MM.1S (cell line): ENCODE results near the gene TMEM178B.

Experiments used
- EZH2 ChIP-seq: fragments of 300-600 bp; sonication (generic); optimal IDR thresholded peaks from 2 replicates; pipeline ENCODE3; 2017; ENCODE audit warnings: low read depth, mild to moderate bottlenecking, antibody characterized with exemption, low read length, mixed read lengths
- EZH2phosphoT487 ChIP-seq: fragments of 300-600 bp; sonication (generic); IDR thresholded peaks from 2 replicates; pipeline ENCODE4 v1.6.1; 2018; ENCODE audit warnings: antibody characterized with exemption, low read length
- TF ChIP-seq, protein P1 (sequence below): fragments of 300-600 bp; sonication (generic); IDR thresholded peaks from 2 replicates; pipeline ENCODE4 v1.5.1; 2016; ENCODE audit warnings: antibody characterized with exemption, low read length, mixed read lengths

DNA sequence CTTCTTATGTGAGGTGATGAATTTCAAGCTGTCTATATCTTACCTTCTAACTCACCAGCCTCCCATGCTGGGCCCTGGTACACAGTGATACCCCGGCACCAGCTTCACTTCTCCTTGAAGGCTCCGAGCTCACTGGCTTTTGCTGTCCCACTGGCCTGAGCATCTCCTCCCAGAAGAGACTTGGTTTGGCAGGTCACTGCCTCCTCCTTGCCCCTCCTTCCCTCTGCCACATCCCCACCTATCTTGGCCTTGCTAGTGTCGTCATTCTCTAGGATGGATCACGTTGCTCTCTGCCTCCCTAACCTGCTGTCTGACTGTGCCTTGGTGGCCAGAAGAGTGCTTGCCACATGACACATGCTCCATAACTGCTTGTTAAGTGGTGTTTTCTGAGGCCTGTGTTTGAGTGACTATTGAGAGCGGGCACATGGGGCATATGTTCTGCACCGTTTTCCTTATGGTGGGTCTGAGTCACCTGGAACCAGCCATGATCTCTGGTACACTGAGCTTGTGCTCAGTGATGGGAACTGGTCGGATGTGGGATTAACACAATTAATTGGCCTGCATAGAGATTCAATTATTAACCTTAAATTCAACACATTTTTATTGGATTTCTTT is 86.5 kb downstream of the TMEM178B start:
- TF ChIP-seq, protein P1, sequence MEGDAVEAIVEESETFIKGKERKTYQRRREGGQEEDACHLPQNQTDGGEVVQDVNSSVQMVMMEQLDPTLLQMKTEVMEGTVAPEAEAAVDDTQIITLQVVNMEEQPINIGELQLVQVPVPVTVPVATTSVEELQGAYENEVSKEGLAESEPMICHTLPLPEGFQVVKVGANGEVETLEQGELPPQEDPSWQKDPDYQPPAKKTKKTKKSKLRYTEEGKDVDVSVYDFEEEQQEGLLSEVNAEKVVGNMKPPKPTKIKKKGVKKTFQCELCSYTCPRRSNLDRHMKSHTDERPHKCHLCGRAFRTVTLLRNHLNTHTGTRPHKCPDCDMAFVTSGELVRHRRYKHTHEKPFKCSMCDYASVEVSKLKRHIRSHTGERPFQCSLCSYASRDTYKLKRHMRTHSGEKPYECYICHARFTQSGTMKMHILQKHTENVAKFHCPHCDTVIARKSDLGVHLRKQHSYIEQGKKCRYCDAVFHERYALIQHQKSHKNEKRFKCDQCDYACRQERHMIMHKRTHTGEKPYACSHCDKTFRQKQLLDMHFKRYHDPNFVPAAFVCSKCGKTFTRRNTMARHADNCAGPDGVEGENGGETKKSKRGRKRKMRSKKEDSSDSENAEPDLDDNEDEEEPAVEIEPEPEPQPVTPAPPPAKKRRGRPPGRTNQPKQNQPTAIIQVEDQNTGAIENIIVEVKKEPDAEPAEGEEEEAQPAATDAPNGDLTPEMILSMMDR = no peak
- TF ChIP-seq EZH2phosphoT487 = no peak
- TF ChIP-seq EZH2 = no peak
